ENCODE measurements around the gene COQ7. TPM values are rescaled to one million over a fixed set of nuclear protein-coding genes. Genes with fewer than 3 reads are reported as not detected.

COQ7 gene
- polyA plus RNA-seq, 1 of the 3 experiments (the other 2 are of a cell fraction), result 24.0 TPM

- no peak for TF ChIP-seq FOSL2 (IDR thresholded peaks at IDR 0.05; ENCODE audit: borderline replicate concordance, low read depth)
- no peak for TF ChIP-seq TEAD4 (IDR thresholded peaks at IDR 0.05; ENCODE audit: borderline replicate concordance, insufficient read depth)
- TF ChIP-seq GABPA (IDR thresholded peaks at IDR 0.05; ENCODE audit: low read depth), result no peak
- TF ChIP-seq RFX5 (IDR thresholded peaks at IDR 0.05; ENCODE audit: low read length), result no peak
- no peak for TF ChIP-seq GATA2 (CRISPR knock-in tag; IDR thresholded peaks at IDR 0.05)
- no peak for TF ChIP-seq NRF1 (IDR thresholded peaks at IDR 0.05; ENCODE audit: low read depth, low read length)
- no peak for TF ChIP-seq JUND (IDR thresholded peaks at IDR 0.05)
- no peak for TF ChIP-seq FOXM1 (IDR thresholded peaks at IDR 0.05; ENCODE audit: low read depth)
- no peak for TF ChIP-seq SMC3 (IDR thresholded peaks at IDR 0.05; ENCODE audit: low read depth, low read length)
- TF ChIP-seq, protein P1, sequence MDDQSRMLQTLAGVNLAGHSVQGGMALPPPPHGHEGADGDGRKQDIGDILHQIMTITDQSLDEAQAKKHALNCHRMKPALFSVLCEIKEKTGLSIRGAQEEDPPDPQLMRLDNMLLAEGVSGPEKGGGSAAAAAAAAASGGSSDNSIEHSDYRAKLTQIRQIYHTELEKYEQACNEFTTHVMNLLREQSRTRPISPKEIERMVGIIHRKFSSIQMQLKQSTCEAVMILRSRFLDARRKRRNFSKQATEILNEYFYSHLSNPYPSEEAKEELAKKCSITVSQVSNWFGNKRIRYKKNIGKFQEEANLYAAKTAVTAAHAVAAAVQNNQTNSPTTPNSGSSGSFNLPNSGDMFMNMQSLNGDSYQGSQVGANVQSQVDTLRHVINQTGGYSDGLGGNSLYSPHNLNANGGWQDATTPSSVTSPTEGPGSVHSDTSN (IDR thresholded peaks at IDR 0.05), result no peak
- Histone ChIP-seq H2AFZ (ENCODE audit: low read depth) (no peak overlapping the region), H3K9me2 (no peaks in the 10 kb centered on the region), H3K79me2 (ENCODE audit: insufficient read depth) (no peaks in the 10 kb centered on the region), H3K27ac (ENCODE audit: low read depth in 2 of 2, low read length in 1 of 2) (no peak overlapping the region), H3K36me3 (replicated peaks in 1 of 2; ENCODE audit: control insufficient read depth in 1 of 2, insufficient read depth in 2 of 2, low read length in 1 of 2) (peaks cover 0 to 3% of the 10 kb centered on the region in 2 experiments), H3K4me1 (ENCODE audit: control insufficient read depth in 1 of 2, insufficient read depth in 2 of 2, low read depth in 1 of 2, low read length in 1 of 2) (no peaks in the 10 kb centered on the region), H3K9me3 (no peaks in the 10 kb centered on the region), H3K4me2 (no peak overlapping the region), H3K27me3 (ENCODE audit: insufficient read depth) (no peaks in the 10 kb centered on the region), H3F3A (replicated peaks; ENCODE audit: insufficient read depth) (no peaks in the 10 kb centered on the region), H3K4me3 (ENCODE audit: low read depth in 2 of 2, low read length in 1 of 2) (no peak overlapping the region), H3K9ac (no peak overlapping the region), H4K20me1 (ENCODE audit: insufficient read depth) (no peaks in the 10 kb centered on the region)
- POLR2A ChIA-PET, result no interaction called here
- 78% methylated on average over 4 of the region's 4 CpGs for WGBS (ENCODE audit: low lambda C conversion rate)
- CTCF ChIA-PET, result interaction anchor here (0.8 to 1.1 kb wide), 2 partner anchors 11 to 64 kb away, joined by 3 read pairs; no protein-coding TSS in a partner anchor
- no peak for DNase-seq
Measured at GRCh38 chr16:19021747-19022146, 45.7 kb upstream of the COQ7 start.

- CTCF ChIA-PET, result no interaction called here
Measured at GRCh38 chr16:19027416-19027815, 40.0 kb upstream of the COQ7 start.

More at GRCh38 chr16:19027416-19027815, 40.0 kb upstream of the COQ7 start:
- no peak for TF ChIP-seq POLR2AphosphoS5 (IDR thresholded peaks at IDR 0.05; ENCODE audit: low read depth, low read length)
- TF ChIP-seq FOSL2 (IDR thresholded peaks at IDR 0.05; ENCODE audit: borderline replicate concordance, low read depth), result no peak
- no peak for TF ChIP-seq MXI1 (IDR thresholded peaks at IDR 0.05; ENCODE audit: low read depth, low read length)
- TF ChIP-seq GATA2 (CRISPR knock-in tag; IDR thresholded peaks at IDR 0.05), result no peak
- TF ChIP-seq, protein P2, sequence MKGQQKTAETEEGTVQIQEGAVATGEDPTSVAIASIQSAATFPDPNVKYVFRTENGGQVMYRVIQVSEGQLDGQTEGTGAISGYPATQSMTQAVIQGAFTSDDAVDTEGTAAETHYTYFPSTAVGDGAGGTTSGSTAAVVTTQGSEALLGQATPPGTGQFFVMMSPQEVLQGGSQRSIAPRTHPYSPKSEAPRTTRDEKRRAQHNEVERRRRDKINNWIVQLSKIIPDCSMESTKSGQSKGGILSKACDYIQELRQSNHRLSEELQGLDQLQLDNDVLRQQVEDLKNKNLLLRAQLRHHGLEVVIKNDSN (IDR thresholded peaks at IDR 0.05; ENCODE audit: borderline replicate concordance, low read depth), result no peak
- no peak for TF ChIP-seq ELF1 (IDR thresholded peaks at IDR 0.05)
- TF ChIP-seq EP300 (IDR thresholded peaks at IDR 0.05; ENCODE audit: borderline replicate concordance in 1 of 2, low read depth in 1 of 2, low read length in 1 of 2), result no peak
- TF ChIP-seq MEF2A (IDR thresholded peaks at IDR 0.05; ENCODE audit: borderline replicate concordance, low read depth), result no peak
- no peak for TF ChIP-seq SIN3A (IDR thresholded peaks at IDR 0.05; ENCODE audit: borderline replicate concordance, low read depth, low read length)
- TF ChIP-seq, protein P3, sequence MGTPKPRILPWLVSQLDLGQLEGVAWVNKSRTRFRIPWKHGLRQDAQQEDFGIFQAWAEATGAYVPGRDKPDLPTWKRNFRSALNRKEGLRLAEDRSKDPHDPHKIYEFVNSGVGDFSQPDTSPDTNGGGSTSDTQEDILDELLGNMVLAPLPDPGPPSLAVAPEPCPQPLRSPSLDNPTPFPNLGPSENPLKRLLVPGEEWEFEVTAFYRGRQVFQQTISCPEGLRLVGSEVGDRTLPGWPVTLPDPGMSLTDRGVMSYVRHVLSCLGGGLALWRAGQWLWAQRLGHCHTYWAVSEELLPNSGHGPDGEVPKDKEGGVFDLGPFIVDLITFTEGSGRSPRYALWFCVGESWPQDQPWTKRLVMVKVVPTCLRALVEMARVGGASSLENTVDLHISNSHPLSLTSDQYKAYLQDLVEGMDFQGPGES (IDR thresholded peaks at IDR 0.05; ENCODE audit: low read depth, low read length), result no peak
- TF ChIP-seq FOXJ3 (CRISPR knock-in tag; IDR thresholded peaks at IDR 0.05), result no peak
- TF ChIP-seq NFIC (IDR thresholded peaks at IDR 0.05; ENCODE audit: borderline replicate concordance), result no peak
- TF ChIP-seq, protein P4, sequence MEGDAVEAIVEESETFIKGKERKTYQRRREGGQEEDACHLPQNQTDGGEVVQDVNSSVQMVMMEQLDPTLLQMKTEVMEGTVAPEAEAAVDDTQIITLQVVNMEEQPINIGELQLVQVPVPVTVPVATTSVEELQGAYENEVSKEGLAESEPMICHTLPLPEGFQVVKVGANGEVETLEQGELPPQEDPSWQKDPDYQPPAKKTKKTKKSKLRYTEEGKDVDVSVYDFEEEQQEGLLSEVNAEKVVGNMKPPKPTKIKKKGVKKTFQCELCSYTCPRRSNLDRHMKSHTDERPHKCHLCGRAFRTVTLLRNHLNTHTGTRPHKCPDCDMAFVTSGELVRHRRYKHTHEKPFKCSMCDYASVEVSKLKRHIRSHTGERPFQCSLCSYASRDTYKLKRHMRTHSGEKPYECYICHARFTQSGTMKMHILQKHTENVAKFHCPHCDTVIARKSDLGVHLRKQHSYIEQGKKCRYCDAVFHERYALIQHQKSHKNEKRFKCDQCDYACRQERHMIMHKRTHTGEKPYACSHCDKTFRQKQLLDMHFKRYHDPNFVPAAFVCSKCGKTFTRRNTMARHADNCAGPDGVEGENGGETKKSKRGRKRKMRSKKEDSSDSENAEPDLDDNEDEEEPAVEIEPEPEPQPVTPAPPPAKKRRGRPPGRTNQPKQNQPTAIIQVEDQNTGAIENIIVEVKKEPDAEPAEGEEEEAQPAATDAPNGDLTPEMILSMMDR (IDR thresholded peaks at IDR 0.05), result no peak
- TF ChIP-seq RFX5 (IDR thresholded peaks at IDR 0.05; ENCODE audit: low read length), result no peak
- TF ChIP-seq CHD2 (IDR thresholded peaks at IDR 0.05; ENCODE audit: low read length, partially characterized antibody), result no peak
- TF ChIP-seq YY1 (IDR thresholded peaks at IDR 0.05; ENCODE audit: low read depth), result no peak
- Histone ChIP-seq H3K27me3 (ENCODE audit: insufficient read depth) (no peaks in the 10 kb centered on the region), H3K79me2 (ENCODE audit: insufficient read depth) (no peaks in the 10 kb centered on the region), H3K4me1 (ENCODE audit: control insufficient read depth in 1 of 2, insufficient read depth in 2 of 2, low read depth in 1 of 2, low read length in 1 of 2) (no peaks in the 10 kb centered on the region), H3K4me3 (ENCODE audit: low read depth in 2 of 2, low read length in 1 of 2) (no peak overlapping the region), H3K9me2 (no peaks in the 10 kb centered on the region), H2AFZ (ENCODE audit: low read depth) (no peak overlapping the region), H3K36me3 (replicated peaks in 1 of 2; ENCODE audit: control insufficient read depth in 1 of 2, insufficient read depth in 2 of 2, low read length in 1 of 2) (no peaks in the 10 kb centered on the region), H3K9me3 (no peaks in the 10 kb centered on the region), H4K20me1 (ENCODE audit: insufficient read depth) (no peaks in the 10 kb centered on the region), H3F3A (replicated peaks; ENCODE audit: insufficient read depth) (no peaks in the 10 kb centered on the region), H3K27ac (ENCODE audit: low read depth in 2 of 2, low read length in 1 of 2) (no peak overlapping the region), H3K4me2 (no peak overlapping the region), H3K9ac (no peak overlapping the region)
- POLR2A ChIA-PET, result interaction anchor here (0.6 kb wide), 1 partner anchor 41 kb away, joined by 3 read pairs; no protein-coding TSS in a partner anchor
- DNase-seq, result no peak
- WGBS (ENCODE audit: low lambda C conversion rate), result 43% methylated on average over 3 of the region's 3 CpGs

All from SK-N-SH (cell line).